Osteocyte (in vitro differentiated cells): ENCODE results near the gene RBM33. TPM values are rescaled to one million over a fixed set of nuclear protein-coding genes. Genes with fewer than 3 reads are reported as not detected.

Experiments
- DNase-seq: peaks from one replicate; pipeline ENCODE4 v3.0.0; 2021; ENCODE audit warnings: mixed read lengths; ENCODE audit not compliant: unreplicated experiment; ENCODE audit errors: extremely low spot score
- H3K27ac Mint-ChIP-seq: one replicate; pipeline ENCODE4 v1.8.0; 2021; ENCODE audit warnings: mild to moderate bottlenecking, mixed read lengths; ENCODE audit not compliant: unreplicated experiment
- H3K27me3 Mint-ChIP-seq: one replicate; pipeline ENCODE4 v1.8.0; 2021; ENCODE audit warnings: mixed read lengths; ENCODE audit not compliant: unreplicated experiment
- H3K36me3 Mint-ChIP-seq: one replicate; pipeline ENCODE4 v1.8.0; 2021; ENCODE audit warnings: mixed read lengths; ENCODE audit not compliant: unreplicated experiment
- H3K4me1 Mint-ChIP-seq: one replicate; pipeline ENCODE4 v1.8.0; 2021; ENCODE audit warnings: mixed read lengths; ENCODE audit not compliant: unreplicated experiment
- H3K4me3 Mint-ChIP-seq: one replicate; pipeline ENCODE4 v1.8.0; 2021; ENCODE audit warnings: mild to moderate bottlenecking, moderate library complexity, mixed read lengths; ENCODE audit not compliant: unreplicated experiment
- H3K9me3 Mint-ChIP-seq: one replicate; pipeline ENCODE4 v1.8.0; 2021; ENCODE audit warnings: mixed read lengths; ENCODE audit not compliant: unreplicated experiment
- CTCF ChIP-seq: fragments of 200-600 bp; sonication (generic); IDR thresholded peaks from 2 replicates; pipeline ENCODE4 v1.5.0; 2021; ENCODE audit warnings: antibody characterized with exemption, mild to moderate bottlenecking, moderate library complexity
- total RNA-seq: library from RNA; stranded (reverse); gene quantifications from 2 replicates; pipeline ENCODE4 v1.2.1, GENCODE V29; 2021

Gene RBM33
- total RNA-seq, 1 donor from 2014 or later, result 52.4 TPM

- DNase-seq, result no peak
- Mint-ChIP-seq H3K27me3 (peaks cover 47% of the 10 kb centered on the region), H3K36me3 (no peaks in the 10 kb centered on the region), H3K4me1 (no peaks in the 10 kb centered on the region), H3K27ac (no peak overlapping the region), H3K9me3 (no peaks in the 10 kb centered on the region), H3K4me3 (no peak overlapping the region)
- TF ChIP-seq CTCF, result no peak
Observed at GRCh38 chr7:155824227-155824886, 179.9 kb downstream of the RBM33 start.

GRCh38 chr7:155825336-155825735 lies 180.9 kb downstream of the RBM33 start:
- Mint-ChIP-seq H3K27me3 (peaks cover 47% of the 10 kb centered on the region), H3K4me3 (no peak overlapping the region), H3K36me3 (no peaks in the 10 kb centered on the region), H3K4me1 (no peaks in the 10 kb centered on the region), H3K27ac (no peak overlapping the region), H3K9me3 (no peaks in the 10 kb centered on the region)
- DNase-seq, result no peak
- no peak for TF ChIP-seq CTCF

- Mint-ChIP-seq H3K27me3 (peaks cover 16% of the 10 kb centered on the region), H3K27ac (no peak overlapping the region)
- no peak for DNase-seq
Observed at GRCh38 chr7:155829796-155830470, 185.5 kb downstream of the RBM33 start.

More at GRCh38 chr7:155829796-155830470, 185.5 kb downstream of the RBM33 start:
- H3K4me3 Mint-ChIP-seq, result no peak overlapping the region
- H3K36me3 Mint-ChIP-seq, result no peaks in the 10 kb centered on the region
- no peaks in the 10 kb centered on the region for H3K4me1 Mint-ChIP-seq
- no peaks in the 10 kb centered on the region for H3K9me3 Mint-ChIP-seq
- no peak for TF ChIP-seq CTCF

Other genes starting within 250 kb of the RBM33 start
- 3.3 and 3.4 TPM in 2 replicates for gene EN2, start 186.5 kb upstream of the RBM33 start, total RNA-seq
- gene CNPY1, start 98.1 kb upstream of the RBM33 start, total RNA-seq, result not detected in 2 replicates
- gene SHH, start 167.8 kb downstream of the RBM33 start, total RNA-seq, result 0.08 and 0.11 TPM in 2 replicates